WTC11 (cell line): ENCODE results near the gene CUL4A.

ENCODE experiments used
- CREB1 ChIP-seq: sonication (generic); formaldehyde crosslinking; IDR thresholded peaks from 2 replicates; pipeline ENCODE4 v1.8.0; 2023; ENCODE audit warnings: mild to moderate bottlenecking, missing genetic modification reagents
- FOXK1 ChIP-seq: sonication (generic); formaldehyde crosslinking; IDR thresholded peaks from 2 replicates; pipeline ENCODE4 v1.8.0; 2022; ENCODE audit warnings: mild to moderate bottlenecking, moderate library complexity, missing genetic modification reagents
- NR1H2 ChIP-seq: sonication (generic); formaldehyde crosslinking; IDR thresholded peaks from 2 replicates; pipeline ENCODE4 v1.9.0; 2021; ENCODE audit warnings: mild to moderate bottlenecking, moderate library complexity, missing genetic modification reagents
- NR3C1 ChIP-seq: sonication (generic); formaldehyde crosslinking; conservative IDR thresholded peaks from 2 replicates; pipeline ENCODE4 v1.8.1; 2023; ENCODE audit warnings: low read depth, mild to moderate bottlenecking, missing genetic modification reagents
- TEAD4 ChIP-seq: sonication (generic); formaldehyde crosslinking; IDR thresholded peaks from 2 replicates; pipeline ENCODE4 v1.8.0; 2022; ENCODE audit warnings: mild to moderate bottlenecking, missing genetic modification reagents
- ZNF263 ChIP-seq: sonication (generic); formaldehyde crosslinking; IDR thresholded peaks from 2 replicates; pipeline ENCODE4 v1.8.1; 2022; ENCODE audit warnings: low read depth, mild to moderate bottlenecking, moderate library complexity, missing genetic modification reagents
- ZNF671 ChIP-seq: fragments of 250-450 bp; sonication (Bioruptor Pico); IDR thresholded peaks from 2 replicates; pipeline ENCODE4 v1.8.0; 2021; ENCODE audit warnings: mild to moderate bottlenecking
- TF ChIP-seq, protein P1 (sequence below): fragments of 250-450 bp; sonication (Bioruptor Pico); IDR thresholded peaks from 2 replicates; pipeline ENCODE4 v2.1.2; 2022; ENCODE audit warnings: mild to moderate bottlenecking, moderate library complexity
- TF ChIP-seq, protein P2 (sequence below): fragments of 200-600 bp; IDR thresholded peaks from 2 replicates; pipeline ENCODE4 v1.8.0; 2022; ENCODE audit warnings: antibody characterized with exemption
- TF ChIP-seq, protein P3 (sequence below): sonication (generic); formaldehyde crosslinking; IDR thresholded peaks from 2 replicates; pipeline ENCODE4 v1.8.1; 2023; ENCODE audit warnings: mild to moderate bottlenecking, missing genetic modification reagents, moderate library complexity
- TF ChIP-seq, protein P4 (sequence below): sonication (generic); formaldehyde crosslinking; IDR thresholded peaks from 2 replicates; pipeline ENCODE4 v1.8.1; 2023; ENCODE audit warnings: mild to moderate bottlenecking, missing genetic modification reagents

DNA sequence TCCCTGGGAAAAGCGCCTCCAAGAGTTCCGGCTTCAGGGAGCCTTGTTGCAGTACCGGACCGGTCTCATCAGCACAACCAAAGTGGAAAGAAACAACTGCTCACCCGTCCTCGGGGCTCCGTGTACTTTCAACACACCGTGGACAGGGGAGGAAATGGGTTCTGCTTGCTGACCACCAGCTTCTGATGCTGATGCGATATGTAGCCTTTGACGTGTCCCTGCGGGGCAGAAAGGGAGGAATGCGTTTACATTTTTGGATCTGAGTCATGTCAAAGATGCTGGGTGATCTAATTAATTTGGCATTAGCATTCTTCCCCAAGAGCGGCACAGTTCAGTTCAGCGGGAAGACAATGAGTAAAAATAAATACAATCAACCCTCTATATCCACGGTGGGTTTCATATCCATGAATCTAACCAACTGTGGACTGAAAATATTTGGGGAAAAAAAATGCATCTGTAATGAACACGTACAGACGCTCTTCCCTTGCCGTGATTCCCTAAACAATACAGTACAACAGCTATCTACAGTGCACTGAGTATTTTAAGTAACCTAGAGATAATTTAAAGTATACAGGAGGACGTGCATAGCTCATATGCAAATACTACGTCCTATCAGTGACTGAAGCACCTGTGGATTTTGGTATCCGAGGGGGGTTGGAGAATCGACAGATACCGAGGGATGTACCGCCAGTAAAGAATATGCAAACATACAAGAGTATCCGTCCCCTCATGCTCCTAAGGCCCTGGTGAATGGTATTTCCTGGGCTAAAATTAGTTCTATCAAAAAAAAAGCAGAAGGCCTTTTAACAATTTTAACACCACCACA lies 31.1 kb upstream of the CUL4A start:
- TF ChIP-seq ZNF263 (no peak), NR1H2 (CRISPR knock-in tag) (no peak), CREB1 (no peak), ZNF671 (CRISPR knock-in tag) (no peak), TEAD4 (no peak), FOXK1 (no peak), NR3C1 (CRISPR knock-in tag) (no peak)
- TF ChIP-seq, protein P1, sequence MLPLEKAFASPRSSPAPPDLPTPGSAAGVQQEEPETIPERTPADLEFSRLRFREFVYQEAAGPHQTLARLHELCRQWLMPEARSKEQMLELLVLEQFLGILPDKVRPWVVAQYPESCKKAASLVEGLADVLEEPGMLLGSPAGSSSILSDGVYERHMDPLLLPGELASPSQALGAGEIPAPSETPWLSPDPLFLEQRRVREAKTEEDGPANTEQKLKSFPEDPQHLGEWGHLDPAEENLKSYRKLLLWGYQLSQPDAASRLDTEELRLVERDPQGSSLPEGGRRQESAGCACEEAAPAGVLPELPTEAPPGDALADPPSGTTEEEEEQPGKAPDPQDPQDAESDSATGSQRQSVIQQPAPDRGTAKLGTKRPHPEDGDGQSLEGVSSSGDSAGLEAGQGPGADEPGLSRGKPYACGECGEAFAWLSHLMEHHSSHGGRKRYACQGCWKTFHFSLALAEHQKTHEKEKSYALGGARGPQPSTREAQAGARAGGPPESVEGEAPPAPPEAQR (CRISPR knock-in tag) = no peak
- TF ChIP-seq, protein P2, sequence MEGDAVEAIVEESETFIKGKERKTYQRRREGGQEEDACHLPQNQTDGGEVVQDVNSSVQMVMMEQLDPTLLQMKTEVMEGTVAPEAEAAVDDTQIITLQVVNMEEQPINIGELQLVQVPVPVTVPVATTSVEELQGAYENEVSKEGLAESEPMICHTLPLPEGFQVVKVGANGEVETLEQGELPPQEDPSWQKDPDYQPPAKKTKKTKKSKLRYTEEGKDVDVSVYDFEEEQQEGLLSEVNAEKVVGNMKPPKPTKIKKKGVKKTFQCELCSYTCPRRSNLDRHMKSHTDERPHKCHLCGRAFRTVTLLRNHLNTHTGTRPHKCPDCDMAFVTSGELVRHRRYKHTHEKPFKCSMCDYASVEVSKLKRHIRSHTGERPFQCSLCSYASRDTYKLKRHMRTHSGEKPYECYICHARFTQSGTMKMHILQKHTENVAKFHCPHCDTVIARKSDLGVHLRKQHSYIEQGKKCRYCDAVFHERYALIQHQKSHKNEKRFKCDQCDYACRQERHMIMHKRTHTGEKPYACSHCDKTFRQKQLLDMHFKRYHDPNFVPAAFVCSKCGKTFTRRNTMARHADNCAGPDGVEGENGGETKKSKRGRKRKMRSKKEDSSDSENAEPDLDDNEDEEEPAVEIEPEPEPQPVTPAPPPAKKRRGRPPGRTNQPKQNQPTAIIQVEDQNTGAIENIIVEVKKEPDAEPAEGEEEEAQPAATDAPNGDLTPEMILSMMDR = no peak
- TF ChIP-seq, protein P3, sequence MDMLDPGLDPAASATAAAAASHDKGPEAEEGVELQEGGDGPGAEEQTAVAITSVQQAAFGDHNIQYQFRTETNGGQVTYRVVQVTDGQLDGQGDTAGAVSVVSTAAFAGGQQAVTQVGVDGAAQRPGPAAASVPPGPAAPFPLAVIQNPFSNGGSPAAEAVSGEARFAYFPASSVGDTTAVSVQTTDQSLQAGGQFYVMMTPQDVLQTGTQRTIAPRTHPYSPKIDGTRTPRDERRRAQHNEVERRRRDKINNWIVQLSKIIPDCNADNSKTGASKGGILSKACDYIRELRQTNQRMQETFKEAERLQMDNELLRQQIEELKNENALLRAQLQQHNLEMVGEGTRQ (CRISPR knock-in tag) = no peak
- TF ChIP-seq, protein P4, sequence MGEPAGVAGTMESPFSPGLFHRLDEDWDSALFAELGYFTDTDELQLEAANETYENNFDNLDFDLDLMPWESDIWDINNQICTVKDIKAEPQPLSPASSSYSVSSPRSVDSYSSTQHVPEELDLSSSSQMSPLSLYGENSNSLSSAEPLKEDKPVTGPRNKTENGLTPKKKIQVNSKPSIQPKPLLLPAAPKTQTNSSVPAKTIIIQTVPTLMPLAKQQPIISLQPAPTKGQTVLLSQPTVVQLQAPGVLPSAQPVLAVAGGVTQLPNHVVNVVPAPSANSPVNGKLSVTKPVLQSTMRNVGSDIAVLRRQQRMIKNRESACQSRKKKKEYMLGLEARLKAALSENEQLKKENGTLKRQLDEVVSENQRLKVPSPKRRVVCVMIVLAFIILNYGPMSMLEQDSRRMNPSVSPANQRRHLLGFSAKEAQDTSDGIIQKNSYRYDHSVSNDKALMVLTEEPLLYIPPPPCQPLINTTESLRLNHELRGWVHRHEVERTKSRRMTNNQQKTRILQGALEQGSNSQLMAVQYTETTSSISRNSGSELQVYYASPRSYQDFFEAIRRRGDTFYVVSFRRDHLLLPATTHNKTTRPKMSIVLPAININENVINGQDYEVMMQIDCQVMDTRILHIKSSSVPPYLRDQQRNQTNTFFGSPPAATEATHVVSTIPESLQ = no peak
